Left ventricle myocardium inferior (tissue), 1 donor: ENCODE measurements around the gene TCEAL5. TPM values are rescaled to one million over a fixed set of nuclear protein-coding genes. Genes with fewer than 3 reads are reported as not detected.

ENCODE experiments used
- DNase-seq: peaks from one replicate; pipeline ENCODE4 v3.0.0-alpha.2; 2020
- H3K27ac ChIP-seq: fragments of 200-600 bp; replicated peaks from 2 replicates; pipeline ENCODE4 v1.8.0; 2021
- H3K27me3 ChIP-seq: fragments of 200-600 bp; 2 replicates; pipeline ENCODE4 v1.8.0; 2021; ENCODE audit warnings: low read depth
- H3K36me3 ChIP-seq: fragments of 200-600 bp; 2 replicates; pipeline ENCODE4 v1.8.0; 2021
- H3K4me1 ChIP-seq: fragments of 200-600 bp; 2 replicates; pipeline ENCODE4 v1.8.0; 2021
- H3K4me3 ChIP-seq: fragments of 200-600 bp; 2 replicates; pipeline ENCODE4 v1.8.0; 2021; ENCODE audit warnings: mild to moderate bottlenecking, moderate library complexity
- H3K9me3 ChIP-seq: fragments of 200-600 bp; replicated peaks from 2 replicates; pipeline ENCODE4 v1.8.0; 2021
- CTCF ChIP-seq: fragments of 200-600 bp; IDR thresholded peaks from 2 replicates; pipeline ENCODE4 v1.8.0; 2021; ENCODE audit warnings: antibody characterized with exemption, mild to moderate bottlenecking, borderline replicate concordance
- intact Hi-C: fragments of 100-400 bp; cut with micrococcal nuclease; formaldehyde crosslinking; loops from one replicate; pipeline ENCODE4 v1.11.0; 2022
- total RNA-seq: library from RNA; stranded (reverse); fragmentation: NEBNext Ultra II Directional; extraction: Animal tissue kit (Norgen Biotek cat#: 25700); gene quantifications from one replicate; pipeline ENCODE4 v1.2.1, GENCODE V29; 2021
- donor health status: DM: no; HTN: yes; CAD: no; lungs with severe emphysema.

Gene TCEAL5
- total RNA-seq, 1 donor from 2014 or later, result 0.19 TPM

GRCh38 chrX:103293118-103293517 is 16.6 kb upstream of the TCEAL5 start:
- intact Hi-C loops, result no loop called here
- DNase-seq, result no peak
- Histone ChIP-seq H3K9me3 (no peaks in the 10 kb centered on the region), H3K4me3 (no peak overlapping the region), H3K27ac (no peak overlapping the region), H3K36me3 (no peaks in the 10 kb centered on the region), H3K4me1 (no peaks in the 10 kb centered on the region), H3K27me3 (no peaks in the 10 kb centered on the region)
- TF ChIP-seq CTCF, result no peak

- no peak for DNase-seq
- no peaks in the 10 kb centered on the region for H3K4me1 ChIP-seq
- H3K27me3 ChIP-seq, result peaks cover 27% of the 10 kb centered on the region
- H3K9me3 ChIP-seq, result no peaks in the 10 kb centered on the region
- H3K36me3 ChIP-seq, result no peaks in the 10 kb centered on the region
- no peak overlapping the region for H3K4me3 ChIP-seq
- no peak overlapping the region for H3K27ac ChIP-seq
- intact Hi-C loops, result no loop called here
- no peak for TF ChIP-seq CTCF
These were observed 3.1 kb upstream of the TCEAL5 start for GRCh38 chrX:103279624-103280023.

- peak overlapping the region; percentile 41 for H3K4me3 ChIP-seq
- intact Hi-C loops, result no loop called here
These were observed 493 bp downstream of the TCEAL5 start for GRCh38 chrX:103275947-103276567.

GRCh38 chrX:103274284-103274683 is 2.3 kb downstream of the TCEAL5 start:
- intact Hi-C loops, result no loop called here
- Histone ChIP-seq H3K9me3 (no peaks in the 10 kb centered on the region), H3K4me1 (no peaks in the 10 kb centered on the region), H3K27ac (no peak overlapping the region), H3K4me3 (no peak overlapping the region), H3K27me3 (peaks cover 28% of the 10 kb centered on the region), H3K36me3 (no peaks in the 10 kb centered on the region)
- TF ChIP-seq CTCF, result no peak
- no peak for DNase-seq

More at GRCh38 chrX:103275947-103276567, 493 bp downstream of the TCEAL5 start:
- no peak for TF ChIP-seq CTCF
- Histone ChIP-seq H3K9me3 (no peaks in the 10 kb centered on the region), H3K27me3 (peaks cover 28% of the 10 kb centered on the region), H3K27ac (no peak overlapping the region), H3K36me3 (no peaks in the 10 kb centered on the region), H3K4me1 (no peaks in the 10 kb centered on the region)
- no peak for DNase-seq

- Histone ChIP-seq H3K9me3 (no peaks in the 10 kb centered on the region), H3K4me3 (no peak overlapping the region), H3K36me3 (no peaks in the 10 kb centered on the region), H3K27me3 (no peaks in the 10 kb centered on the region), H3K4me1 (peaks cover 10% of the 10 kb centered on the region), H3K27ac (no peak overlapping the region)
- no peak for DNase-seq
- no peak for TF ChIP-seq CTCF
- intact Hi-C loops, result no loop called here
These were observed 18.3 kb downstream of the TCEAL5 start for GRCh38 chrX:103258275-103258674.
